GM23338 (cell line): Measurements from ENCODE around the gene SMPD4. TPM values are rescaled to one million over a fixed set of nuclear protein-coding genes. Genes with fewer than 3 reads are reported as not detected.
"Not testable (repeated sequence)": the region's sequence is repeated elsewhere in the genome, so short reads cannot be mapped to it uniquely, and the experiment has no call there.

Experiments
- ATAC-seq: fragments of 200-7000 bp; cut with Tn5 transposase; 3 replicates; pipeline ENCODE4 v1.9.1; 2020
- DNase-seq: peaks from one replicate; pipeline ENCODE4 v3.0.0-alpha.2; 2015; ENCODE audit warnings: low spot score
- H2AFZ ChIP-seq: fragments of 200-600 bp; sonication (generic); 2 replicates; pipeline ENCODE4 v1.8.0; 2016; ENCODE audit warnings: antibody characterized with exemption, mild to moderate bottlenecking, moderate library complexity
- H3F3A ChIP-seq: fragments of 200-600 bp; sonication (generic); replicated peaks from 2 replicates; pipeline ENCODE4 v1.8.0; 2017; ENCODE audit warnings: antibody characterized with exemption, mixed run types, low read depth
- H3K27ac ChIP-seq: fragments of 200-600 bp; sonication (generic); 2 replicates; pipeline ENCODE4 v1.6.1; 2016; ENCODE audit warnings: low read depth
- H3K27me3 ChIP-seq: fragments of 200-600 bp; sonication (generic); 2 replicates; pipeline ENCODE4 v1.8.0; 2016; ENCODE audit warnings: mild to moderate bottlenecking, mixed run types, moderate library complexity; ENCODE audit not compliant: insufficient read depth
- H3K36me3 ChIP-seq: fragments of 200-600 bp; sonication (generic); 2 replicates; pipeline ENCODE4 v1.8.0; 2016; ENCODE audit warnings: mild to moderate bottlenecking; ENCODE audit not compliant: insufficient read depth
- H3K4me1 ChIP-seq: fragments of 200-600 bp; sonication (generic); 2 replicates; pipeline ENCODE4 v1.8.0; 2016; ENCODE audit warnings: mild to moderate bottlenecking, moderate library complexity; ENCODE audit not compliant: insufficient read depth
- H3K4me2 ChIP-seq: fragments of 200-600 bp; sonication (generic); 2 replicates; pipeline ENCODE4 v1.7.1; 2017; ENCODE audit warnings: mixed run types
- H3K4me3 ChIP-seq: fragments of 200-600 bp; sonication (generic); 2 replicates; pipeline ENCODE4 v1.6.1; 2016; ENCODE audit warnings: mixed run types
- H3K79me2 ChIP-seq: fragments of 200-600 bp; sonication (generic); replicated peaks from 2 replicates; pipeline ENCODE4 v1.8.0; 2017; ENCODE audit warnings: mild to moderate bottlenecking; ENCODE audit not compliant: insufficient read depth
- H3K9me2 ChIP-seq: fragments of 200-600 bp; sonication (generic); 2 replicates; pipeline ENCODE4 v1.8.0; 2017; ENCODE audit not compliant: insufficient read depth
- H4K20me1 ChIP-seq: fragments of 200-600 bp; sonication (generic); replicated peaks from 2 replicates; pipeline ENCODE4 v1.8.0; 2017; ENCODE audit warnings: mild to moderate bottlenecking; ENCODE audit not compliant: insufficient read depth
- H3K27ac Mint-ChIP-seq: 2 replicates; pipeline ENCODE4 v1.8.0; 2020; ENCODE audit warnings: inconsistent platforms, mild to moderate bottlenecking, moderate library complexity, mixed read lengths
- H3K27me3 Mint-ChIP-seq: 3 replicates; pipeline ENCODE4 v1.8.0; 2022; ENCODE audit warnings: low read depth, mild to moderate bottlenecking, moderate library complexity, mixed read lengths, inconsistent platforms; ENCODE audit not compliant: insufficient read depth, poor library complexity
- H3K36me3 Mint-ChIP-seq: 3 replicates; pipeline ENCODE4 v1.8.0; 2021; ENCODE audit warnings: low read depth, mild to moderate bottlenecking, inconsistent platforms, moderate library complexity, mixed read lengths
- H3K4me1 Mint-ChIP-seq: 3 replicates; pipeline ENCODE4 v1.8.0; 2020; ENCODE audit warnings: mild to moderate bottlenecking, inconsistent platforms, mixed read lengths
- H3K4me3 Mint-ChIP-seq: 3 replicates; pipeline ENCODE4 v1.8.0; 2021; ENCODE audit warnings: moderate library complexity, mild to moderate bottlenecking, inconsistent platforms, mixed read lengths
- H3K9me3 Mint-ChIP-seq: 3 replicates; pipeline ENCODE4 v1.8.0; 2020; ENCODE audit warnings: moderate library complexity, mild to moderate bottlenecking, inconsistent platforms, mixed read lengths
- polyA plus RNA-seq: library from polyadenylated mRNA; unstranded; fragments of >200 nt; fragmentation: Nextera tagmentation; extraction: Ambion mirVana; gene quantifications from 2 replicates; pipeline ENCODE4 v1.2.1, GENCODE V29; 2016
- total RNA-seq: library from RNA; depleted of rRNA; stranded (reverse); fragments of >200 nt; shearing (Covaris generic); gene quantifications from 2 replicates; pipeline ENCODE4 v1.2.3, GENCODE V29; 2014

Gene SMPD4
- total and polyA plus RNA-seq, 2 experiments from 2014 or later = 44.2 to 98.6 TPM

DNA sequence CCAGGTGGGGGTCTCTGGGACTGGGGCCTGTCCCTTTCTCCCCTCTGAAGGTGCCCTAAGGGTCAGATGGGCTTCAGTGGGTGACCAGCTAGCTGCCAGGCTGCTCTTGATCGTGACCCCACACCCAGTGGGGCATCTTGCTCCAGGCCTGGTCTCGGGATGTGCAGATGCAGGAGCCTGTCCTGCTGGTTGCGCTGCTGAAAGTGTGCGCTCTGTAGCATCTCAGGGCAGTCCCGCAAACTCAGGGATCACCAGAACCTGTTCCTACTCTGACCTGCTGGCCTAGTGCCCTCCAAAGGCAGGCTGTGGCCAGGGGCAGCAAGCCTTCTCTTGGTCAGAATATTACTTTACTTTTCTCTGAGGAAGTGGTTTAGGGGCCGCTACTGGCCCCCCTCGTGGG lies 40.9 kb downstream of the SMPD4 start:
- not testable (repeated sequence) for DNase-seq, ATAC-seq

GRCh38 chr2:130139331-130140280 lies 41.8 kb downstream of the SMPD4 start:
- not testable (repeated sequence) for H3K27ac ChIP-seq, H3K9me2 ChIP-seq, H4K20me1 ChIP-seq, H3K4me3 ChIP-seq, H3K4me3 Mint-ChIP-seq, H2AFZ ChIP-seq, H3K36me3 ChIP-seq, H3K79me2 ChIP-seq, H3K4me1 Mint-ChIP-seq, H3K27ac Mint-ChIP-seq, ATAC-seq, H3F3A ChIP-seq, DNase-seq, H3K36me3 Mint-ChIP-seq, H3K4me1 ChIP-seq, H3K9me3 Mint-ChIP-seq, H3K4me2 ChIP-seq, H3K27me3 ChIP-seq
- peaks cover 12% of the 10 kb centered on the region for H3K27me3 Mint-ChIP-seq

More for the DNA sequence above, 40.9 kb downstream of the SMPD4 start:
- H3K9me2 ChIP-seq, H4K20me1 ChIP-seq, H2AFZ ChIP-seq, H3K27ac ChIP-seq, H3K4me1 Mint-ChIP-seq, H3K4me2 ChIP-seq, H3K4me1 ChIP-seq, H3K79me2 ChIP-seq, H3K36me3 ChIP-seq, H3K4me3 ChIP-seq, H3F3A ChIP-seq, H3K36me3 Mint-ChIP-seq, H3K27ac Mint-ChIP-seq, H3K9me3 Mint-ChIP-seq, H3K27me3 ChIP-seq, H3K4me3 Mint-ChIP-seq: not testable (repeated sequence)
- H3K27me3 Mint-ChIP-seq = peaks cover 15% of the 10 kb centered on the region

GRCh38 chr2:130138841-130139251 lies 42.6 kb downstream of the SMPD4 start:
- ATAC-seq, H3F3A ChIP-seq, H3K36me3 Mint-ChIP-seq, H3K36me3 ChIP-seq, H3K79me2 ChIP-seq, H4K20me1 ChIP-seq, H3K4me3 ChIP-seq, H3K4me1 ChIP-seq, H3K4me3 Mint-ChIP-seq, H3K9me3 Mint-ChIP-seq, H3K27ac ChIP-seq, DNase-seq, H3K27me3 ChIP-seq, H2AFZ ChIP-seq, H3K4me2 ChIP-seq, H3K9me2 ChIP-seq, H3K4me1 Mint-ChIP-seq, H3K27ac Mint-ChIP-seq: not testable (repeated sequence)
- H3K27me3 Mint-ChIP-seq = peaks cover 10% of the 10 kb centered on the region

GRCh38 chr2:130138326-130138725 lies 43.1 kb downstream of the SMPD4 start:
- not testable (repeated sequence) for H3K4me1 Mint-ChIP-seq, ATAC-seq, H3K27ac ChIP-seq, H3K36me3 ChIP-seq, H3F3A ChIP-seq, H3K9me3 Mint-ChIP-seq, H3K27me3 ChIP-seq, H3K4me1 ChIP-seq, H3K9me2 ChIP-seq, H3K36me3 Mint-ChIP-seq, H3K79me2 ChIP-seq, H3K4me3 ChIP-seq, H4K20me1 ChIP-seq, H2AFZ ChIP-seq, H3K4me2 ChIP-seq, DNase-seq, H3K4me3 Mint-ChIP-seq, H3K27me3 Mint-ChIP-seq, H3K27ac Mint-ChIP-seq

DNA sequence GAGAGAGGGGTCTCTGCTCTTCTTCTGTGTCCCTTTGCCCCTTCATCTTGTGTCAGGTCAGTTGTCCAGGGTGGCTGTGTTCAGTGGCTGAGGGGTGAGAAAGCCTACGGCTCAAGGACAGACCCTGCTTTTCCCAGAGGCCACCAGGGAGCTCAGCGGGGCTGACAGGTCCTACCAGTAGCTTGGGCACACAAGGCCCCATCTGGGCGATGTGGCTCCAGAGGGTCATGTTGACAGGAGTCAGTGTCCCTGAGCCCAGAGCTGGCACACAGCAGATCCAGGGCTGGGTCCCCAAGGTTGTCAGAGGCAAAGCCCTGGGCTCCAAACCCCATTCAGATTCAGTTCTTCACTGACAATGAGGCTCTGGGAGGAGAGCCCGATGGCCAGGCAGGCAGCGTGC lies 44.3 kb downstream of the SMPD4 start:
- H3K4me3 Mint-ChIP-seq, H3K27ac ChIP-seq, H3K4me2 ChIP-seq, H3K79me2 ChIP-seq, H3K27ac Mint-ChIP-seq, H3K9me3 Mint-ChIP-seq, H3K27me3 Mint-ChIP-seq, H4K20me1 ChIP-seq, H3K4me1 Mint-ChIP-seq, DNase-seq, H3K36me3 ChIP-seq, H3K4me1 ChIP-seq, H2AFZ ChIP-seq, H3K27me3 ChIP-seq, H3K9me2 ChIP-seq, ATAC-seq, H3K4me3 ChIP-seq, H3F3A ChIP-seq, H3K36me3 Mint-ChIP-seq: not testable (repeated sequence)

- not testable (repeated sequence) for ATAC-seq, H3K27ac Mint-ChIP-seq, H3K36me3 Mint-ChIP-seq, H3K9me2 ChIP-seq, H3K4me3 Mint-ChIP-seq, H3K4me1 Mint-ChIP-seq, H3K27me3 ChIP-seq, H3K36me3 ChIP-seq, H4K20me1 ChIP-seq, H3K27ac ChIP-seq, DNase-seq, H3K79me2 ChIP-seq, H3K27me3 Mint-ChIP-seq, H3K4me3 ChIP-seq, H2AFZ ChIP-seq, H3F3A ChIP-seq, H3K4me2 ChIP-seq, H3K4me1 ChIP-seq, H3K9me3 Mint-ChIP-seq
Measured at GRCh38 chr2:130136546-130136945, 44.9 kb downstream of the SMPD4 start.
